Activated T-cell treated with anti-CD3 and anti-CD28 coated beads, Interleukin-2, amount 50 U/mL, for 72 hours (primary cell): ENCODE data around the gene PKD1. TPM values are rescaled to one million over a fixed set of nuclear protein-coding genes. Genes with fewer than 3 reads are reported as not detected.
"Not testable (repeated sequence)": the region's sequence is repeated elsewhere in the genome, so short reads cannot be mapped to it uniquely, and the experiment has no call there.

Source experiments
- ATAC-seq, 2 donors: fragments of 150-1000 bp; cut with Tn5 transposase; replicated peaks in 1 of 2; 2 replicates each; pipeline ENCODE4 v1.10.0; 2021; ENCODE audit warnings: moderate library complexity in 2 of 2, mild to moderate bottlenecking in 1 of 2
- DNase-seq, 2 donors: peaks; one replicate each; pipeline ENCODE4 v3.0.0; 2021 to 2022; ENCODE audit warnings: mixed read lengths in 1 of 2
- H3K27ac Mint-ChIP-seq: one replicate; pipeline ENCODE4 v1.8.0; 2022; ENCODE audit warnings: mild to moderate bottlenecking, moderate library complexity, mixed read lengths
- H3K27me3 Mint-ChIP-seq: one replicate; pipeline ENCODE4 v1.8.0; 2022; ENCODE audit warnings: low read depth, mixed read lengths
- H3K36me3 Mint-ChIP-seq, 2 donors: one replicate each; pipeline ENCODE4 v1.8.0; 2022; ENCODE audit warnings: mixed read lengths in 2 of 2, mild to moderate bottlenecking in 1 of 2; ENCODE audit not compliant: insufficient read depth in 2 of 2
- H3K4me1 Mint-ChIP-seq: one replicate; pipeline ENCODE4 v1.8.0; 2022; ENCODE audit warnings: low read depth, mixed read lengths
- H3K4me3 Mint-ChIP-seq, 2 donors: one replicate each; pipeline ENCODE4 v1.8.0; 2022; ENCODE audit warnings: mild to moderate bottlenecking in 2 of 2, mixed read lengths in 2 of 2, moderate library complexity in 2 of 2
- H3K9me3 Mint-ChIP-seq, 2 donors: one replicate each; pipeline ENCODE4 v1.8.0; 2022; ENCODE audit warnings: mixed read lengths in 2 of 2
- total RNA-seq, 2 donors: library from RNA; stranded (reverse); gene quantifications; one replicate each; pipeline ENCODE4 v1.2.3, GENCODE V29; 2022

The PKD1 gene
- total RNA-seq, 2 donors from 2014 or later, result 90.2 to 95.7 TPM

- DNase-seq (no peak), ATAC-seq (no peak)
- peak overlapping the region; percentile 45 to 90 for H3K4me3 Mint-ChIP-seq
- H3K27ac Mint-ChIP-seq, result no peak overlapping the region
- H3K4me1 Mint-ChIP-seq, result peaks cover 56% of the 10 kb centered on the region
- no peaks in the 10 kb centered on the region for H3K27me3 Mint-ChIP-seq
- peaks cover 4 to 7% of the 10 kb centered on the region in 2 donors for H3K36me3 Mint-ChIP-seq
- no peaks in the 10 kb centered on the region for H3K9me3 Mint-ChIP-seq
Measured at GRCh38 chr16:2151188-2152091, 15.7 kb upstream of the PKD1 start.

DNA sequence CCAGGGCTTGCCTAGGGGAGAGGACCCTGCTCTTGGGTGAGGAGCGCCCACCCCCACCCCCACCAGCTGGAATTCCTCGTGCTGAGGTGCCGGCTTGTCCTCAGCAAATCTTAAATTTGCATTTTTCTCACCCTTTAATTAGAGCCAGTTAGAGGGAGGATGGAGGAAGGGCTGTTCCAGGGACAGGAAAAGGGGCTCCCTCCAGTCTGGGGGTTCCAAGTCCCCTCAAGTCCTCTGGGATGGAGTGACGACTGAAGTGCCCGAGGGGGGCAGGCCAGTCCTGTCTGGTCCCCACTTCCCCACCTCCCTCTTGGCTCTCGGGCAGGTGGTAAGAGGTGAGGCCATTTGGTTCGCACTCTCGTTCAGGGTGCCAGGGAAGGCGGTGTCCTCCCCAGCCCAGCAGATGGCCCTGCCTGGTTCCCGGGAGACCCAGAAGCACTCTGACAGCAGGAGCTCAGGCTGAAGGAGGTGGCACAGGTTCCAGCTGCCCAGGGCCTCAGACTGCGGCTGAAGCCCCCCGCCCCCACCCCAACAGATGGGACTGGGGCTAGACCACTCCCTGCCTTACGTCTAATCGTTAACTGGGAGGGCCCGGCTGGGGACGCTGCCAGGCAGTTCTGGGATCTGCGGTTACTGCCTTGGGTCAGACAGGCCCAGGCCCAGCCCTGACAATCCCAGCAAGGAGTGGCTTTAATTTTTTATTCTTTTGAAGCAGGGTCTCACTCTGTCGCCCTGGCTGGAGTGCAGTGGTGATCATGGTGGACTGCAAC, 14.9 kb upstream of the PKD1 start:
- Mint-ChIP-seq H3K27ac (no peak overlapping the region), H3K27me3 (no peaks in the 10 kb centered on the region), H3K36me3 (peaks cover 4 to 7% of the 10 kb centered on the region in 2 donors), H3K9me3 (no peaks in the 10 kb centered on the region), H3K4me3 (peak overlapping the region; percentile 65 to 90), H3K4me1 (peaks cover 55% of the 10 kb centered on the region)
- DNase-seq, result no peak
- ATAC-seq, result no peak

DNA sequence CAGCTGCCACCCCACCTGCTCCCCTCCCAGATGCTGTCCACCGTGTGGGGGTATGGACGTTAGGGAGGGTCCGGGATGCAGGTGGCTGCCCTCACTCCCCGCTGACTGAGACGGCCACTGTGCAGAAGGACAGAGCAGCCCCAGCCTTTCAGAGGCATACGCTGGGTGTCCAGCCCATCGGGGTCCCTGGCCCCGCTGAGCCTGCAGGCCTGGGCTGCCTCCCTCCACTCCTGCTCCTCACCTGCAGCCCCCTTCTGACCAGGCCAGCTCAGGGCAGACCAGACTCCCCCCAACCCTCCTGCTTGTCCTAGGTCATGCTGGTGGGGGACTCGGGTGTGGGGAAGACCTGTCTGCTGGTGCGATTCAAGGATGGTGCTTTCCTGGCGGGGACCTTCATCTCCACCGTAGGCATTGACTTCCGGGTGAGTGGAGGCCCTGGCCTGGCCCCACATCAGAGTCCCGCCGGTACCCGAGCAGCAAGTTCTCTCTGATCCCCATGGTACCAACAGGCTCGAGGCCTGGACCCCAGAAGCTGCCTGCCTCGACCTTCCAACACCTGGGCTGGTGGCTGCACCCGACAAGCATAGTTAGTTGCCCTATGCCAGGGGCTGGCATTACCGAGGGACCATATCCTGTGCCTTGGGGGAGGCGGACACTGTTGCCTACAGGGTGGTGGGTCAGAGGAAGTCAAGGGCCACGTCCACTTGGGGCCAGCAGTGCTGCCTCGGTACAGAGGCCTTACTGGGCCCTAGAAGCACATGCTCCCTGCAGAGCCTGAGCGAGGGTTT, 14.1 kb upstream of the PKD1 start:
- DNase-seq, result no peak
- no peaks in the 10 kb centered on the region for H3K9me3 Mint-ChIP-seq
- no peaks in the 10 kb centered on the region for H3K27me3 Mint-ChIP-seq
- peaks cover 3 to 5% of the 10 kb centered on the region in 2 donors for H3K36me3 Mint-ChIP-seq
- ATAC-seq, result no peak
- peaks cover 56% of the 10 kb centered on the region for H3K4me1 Mint-ChIP-seq
- H3K27ac Mint-ChIP-seq, result no peak overlapping the region
- peak overlapping the region; percentile 65 for H3K4me3 Mint-ChIP-seq

DNA sequence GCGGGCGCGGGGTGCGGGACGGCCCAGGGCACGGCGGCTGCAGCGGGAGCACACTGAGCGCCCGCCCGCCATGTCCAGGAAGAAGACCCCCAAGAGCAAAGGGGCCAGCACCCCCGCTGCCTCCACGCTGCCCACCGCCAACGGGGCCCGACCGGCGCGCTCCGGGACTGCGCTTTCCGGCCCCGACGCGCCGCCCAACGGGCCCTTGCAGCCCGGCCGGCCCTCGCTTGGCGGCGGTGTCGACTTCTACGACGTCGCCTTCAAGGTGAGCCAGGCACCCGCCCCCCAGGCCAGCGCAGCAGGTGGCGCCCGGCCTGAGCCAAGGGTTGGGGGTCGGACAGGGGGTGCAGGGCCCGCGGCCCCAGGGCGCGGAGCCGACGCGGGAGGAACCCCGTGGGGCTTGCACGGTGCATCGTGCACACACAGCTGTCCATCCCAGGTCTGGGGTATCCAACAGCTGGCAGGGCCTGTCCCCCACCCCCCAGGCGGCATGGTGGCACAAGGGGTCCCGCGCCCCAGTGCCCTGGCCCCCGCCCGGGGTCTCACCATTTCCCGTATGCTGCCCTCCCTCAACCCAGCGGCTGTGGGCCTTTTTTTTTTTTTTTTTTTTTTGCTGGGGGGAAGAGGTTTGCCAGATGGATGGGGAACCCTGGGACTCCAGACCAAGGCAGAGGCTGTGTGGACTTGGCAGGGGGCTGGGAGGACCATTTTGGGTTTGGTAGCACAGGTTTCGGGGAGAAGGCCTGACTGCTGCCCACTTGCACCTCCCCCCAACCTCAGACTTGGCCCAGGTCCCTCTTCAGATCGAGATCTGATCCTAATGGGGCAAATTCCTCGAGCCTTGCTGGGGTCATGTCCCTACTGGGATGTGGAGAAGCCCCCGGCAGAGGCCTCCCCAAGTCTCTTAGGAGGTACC, 13.3 kb upstream of the PKD1 start:
- DNase-seq (peak; percentile 45 to 50), ATAC-seq (peak; percentile 20 to 31)
- H3K4me1 Mint-ChIP-seq, result peaks cover 51% of the 10 kb centered on the region
- peak overlapping the region; percentile 73 to 76 for H3K4me3 Mint-ChIP-seq
- peaks cover 0 to 3% of the 10 kb centered on the region in 2 donors for H3K36me3 Mint-ChIP-seq
- no peaks in the 10 kb centered on the region for H3K9me3 Mint-ChIP-seq
- H3K27ac Mint-ChIP-seq, result no peak overlapping the region
- no peaks in the 10 kb centered on the region for H3K27me3 Mint-ChIP-seq

DNA sequence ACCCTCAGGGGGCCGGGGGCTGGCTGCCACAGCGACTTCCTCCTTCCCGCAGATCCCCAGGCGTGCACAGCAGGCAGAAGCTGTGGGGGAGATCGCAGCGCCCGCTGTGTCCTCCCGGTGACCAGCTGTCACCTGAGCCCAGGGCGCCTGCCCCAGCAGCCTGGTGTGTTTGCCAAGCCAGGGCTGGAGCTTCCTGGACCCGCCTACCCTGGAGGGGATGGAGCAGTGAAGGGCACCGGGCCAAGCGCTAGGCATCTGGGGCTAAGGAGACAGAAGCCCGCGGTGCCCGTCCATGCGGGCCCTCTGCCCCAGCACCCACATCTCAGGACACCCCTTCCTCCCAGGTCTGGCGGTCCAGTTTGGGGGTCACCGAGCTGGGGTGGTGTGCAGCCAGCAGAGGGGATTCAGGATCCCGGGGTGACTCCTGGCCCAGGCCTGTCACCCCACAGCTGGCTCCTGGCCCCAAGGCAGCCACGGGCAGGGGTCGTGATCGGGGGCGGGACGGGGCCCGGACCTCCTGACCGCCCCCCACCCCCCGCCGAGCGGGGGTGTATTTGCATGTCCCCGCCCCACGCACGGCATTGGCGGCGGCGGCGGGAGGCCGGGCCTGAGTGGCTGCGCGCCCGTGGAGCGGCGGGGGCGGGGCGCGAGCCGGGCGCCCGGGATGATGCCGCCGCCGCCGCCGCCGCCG, 12.4 kb upstream of the PKD1 start, which contains the start of gene RAB26:
Gene RAB26, plus strand, starts transcription at position 645 of the 691 bp plus-strand sequence. CDS start 159 bp downstream, outside the sequence.
- Mint-ChIP-seq H3K27me3 (no peaks in the 10 kb centered on the region), H3K36me3 (no peaks in the 10 kb centered on the region), H3K27ac (no peak within 1 kb of the TSS), H3K4me1 (peaks cover 43% of the 10 kb centered on the region), H3K9me3 (no peaks in the 10 kb centered on the region), H3K4me3 (peak within 1 kb of the TSS; percentile 73 to 76)
- ATAC-seq (peak; percentile 61 to 72), DNase-seq (peak; percentile 65 to 72)

DNA sequence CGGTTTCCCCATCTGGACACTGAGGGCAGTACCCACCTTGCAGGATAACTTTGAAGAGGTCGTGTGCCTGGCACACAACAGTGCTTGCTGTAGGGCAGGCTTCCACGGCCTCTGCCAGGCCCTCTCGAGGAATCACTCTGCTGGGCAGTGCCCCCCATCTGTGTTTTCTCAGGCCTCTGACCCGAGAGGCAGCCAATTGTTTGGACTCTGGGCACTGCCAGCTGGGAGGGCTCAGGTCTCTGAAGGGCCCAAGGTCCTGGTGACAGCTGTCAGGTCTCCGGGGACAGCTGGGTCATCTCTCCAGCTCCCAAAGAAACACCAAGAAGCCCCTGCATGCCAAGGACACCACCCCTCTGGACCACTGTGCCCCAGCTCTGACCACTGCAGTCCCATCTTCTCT, 11.7 kb upstream of the PKD1 start:
- no peak overlapping the region for H3K27ac Mint-ChIP-seq
- no peaks in the 10 kb centered on the region for H3K9me3 Mint-ChIP-seq
- no peaks in the 10 kb centered on the region for H3K36me3 Mint-ChIP-seq
- no peak for ATAC-seq
- peak overlapping the region in 1 of 2 donors; percentile 47 for H3K4me3 Mint-ChIP-seq
- no peak for DNase-seq
- H3K27me3 Mint-ChIP-seq, result no peaks in the 10 kb centered on the region
- peaks cover 35% of the 10 kb centered on the region for H3K4me1 Mint-ChIP-seq

DNA sequence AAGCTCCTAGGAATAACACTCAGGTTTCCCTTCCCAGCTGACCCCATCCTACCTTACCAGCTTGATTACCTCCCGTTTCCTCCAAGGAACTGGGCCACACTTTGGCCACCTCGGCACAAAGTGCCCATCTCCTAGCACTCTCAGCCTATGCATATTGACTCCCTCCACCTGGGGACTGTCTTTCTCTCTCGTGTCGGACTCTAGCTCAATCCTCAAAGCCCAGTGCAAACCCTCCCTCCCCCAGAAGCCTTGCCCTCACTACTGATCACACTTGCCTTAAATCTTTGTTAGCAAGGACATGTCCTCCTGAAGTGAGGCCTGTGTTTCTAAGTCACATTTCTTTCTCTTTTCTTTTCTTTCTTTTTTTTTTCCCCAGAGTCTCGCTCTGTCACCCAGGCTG, 10.1 kb upstream of the PKD1 start:
- no peak for ATAC-seq
- Mint-ChIP-seq H3K27ac (no peak overlapping the region), H3K9me3 (no peaks in the 10 kb centered on the region), H3K4me3 (no peak overlapping the region), H3K27me3 (no peaks in the 10 kb centered on the region), H3K4me1 (peaks cover 23% of the 10 kb centered on the region), H3K36me3 (no peaks in the 10 kb centered on the region)
- no peak for DNase-seq

DNA sequence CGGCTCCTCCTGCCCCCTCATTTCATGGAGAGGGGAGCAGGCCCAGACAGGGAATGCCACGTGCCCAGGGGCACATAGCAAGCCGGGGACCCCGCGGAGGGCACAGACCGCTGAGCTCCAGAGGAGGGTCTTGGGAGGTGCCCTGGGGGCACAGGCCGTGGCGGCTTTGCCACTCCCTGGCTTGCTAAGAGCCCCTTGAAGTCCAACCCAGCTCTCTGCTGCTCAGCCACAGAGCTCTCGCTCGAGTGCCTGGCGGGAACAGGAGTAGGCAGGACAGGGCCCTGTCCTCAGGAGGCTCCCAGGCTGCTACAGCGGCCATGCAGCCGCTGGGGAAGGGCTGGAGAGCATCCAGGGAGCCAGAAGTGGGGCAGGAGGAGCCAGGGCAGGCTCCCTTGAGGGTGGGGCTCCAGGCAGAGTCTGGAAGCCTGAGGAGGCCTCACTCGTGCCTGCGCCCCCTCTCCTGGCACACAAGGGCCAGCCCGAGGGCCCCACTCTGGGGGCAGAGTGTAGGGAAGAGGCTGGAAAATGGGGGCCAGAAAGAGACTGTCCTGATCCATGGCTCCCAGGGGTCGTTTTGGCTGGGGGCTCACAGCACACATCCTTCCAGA, 8.3 kb upstream of the PKD1 start:
- no peaks in the 10 kb centered on the region for H3K36me3 Mint-ChIP-seq
- no peak overlapping the region for H3K4me3 Mint-ChIP-seq
- no peak overlapping the region for H3K27ac Mint-ChIP-seq
- DNase-seq (no peak), ATAC-seq (no peak)
- no peaks in the 10 kb centered on the region for H3K9me3 Mint-ChIP-seq
- no peaks in the 10 kb centered on the region for H3K27me3 Mint-ChIP-seq
- H3K4me1 Mint-ChIP-seq, result peaks cover 14% of the 10 kb centered on the region

DNA sequence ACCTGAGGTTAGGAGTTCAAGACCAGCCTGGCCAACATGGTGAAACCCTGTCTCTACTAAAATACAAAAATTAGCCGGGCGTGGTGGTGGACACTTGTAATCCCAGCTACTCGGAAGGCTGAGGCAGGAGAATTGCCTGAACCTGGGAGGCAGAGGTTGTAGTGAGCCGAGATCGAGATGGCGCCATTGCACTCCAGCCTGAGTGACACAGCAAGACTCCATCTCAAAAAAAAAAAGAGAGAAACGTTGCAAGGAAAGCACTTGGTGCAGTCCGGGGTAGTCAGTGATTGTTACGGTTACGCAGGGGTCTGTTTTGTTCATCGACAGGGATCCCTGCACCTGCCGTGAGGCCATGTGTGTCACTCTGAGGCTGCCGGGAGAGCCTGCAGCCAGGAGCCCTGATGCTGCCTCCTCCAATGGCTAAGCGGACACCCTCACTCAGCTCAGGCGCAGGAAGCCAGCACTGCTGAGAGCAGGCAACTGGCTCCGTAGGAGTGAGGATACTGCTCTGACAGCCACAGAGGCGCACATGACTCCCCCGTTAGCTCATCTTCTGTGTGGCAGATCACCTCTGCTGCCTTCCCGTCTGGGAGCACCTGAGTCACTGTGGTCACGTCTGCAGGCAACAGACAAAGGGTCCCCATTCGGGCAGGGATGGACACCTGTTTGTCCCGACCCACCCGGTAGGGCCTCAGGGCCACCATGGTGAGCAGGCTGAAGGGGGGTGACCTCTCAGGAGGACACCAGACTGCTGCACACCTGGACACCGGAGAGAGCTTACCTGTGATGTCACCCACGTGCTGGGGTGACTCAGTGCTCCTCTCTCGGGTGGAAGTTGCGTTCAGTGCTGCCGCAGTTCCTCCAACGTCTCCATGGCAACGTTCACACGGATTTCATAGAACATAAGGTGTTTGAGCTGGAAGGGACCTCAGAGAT, 7.5 kb upstream of the PKD1 start:
- no peak for DNase-seq
- peaks cover 14% of the 10 kb centered on the region for H3K4me1 Mint-ChIP-seq
- H3K4me3 Mint-ChIP-seq, result no peak overlapping the region
- H3K27ac Mint-ChIP-seq, result no peak overlapping the region
- no peaks in the 10 kb centered on the region for H3K36me3 Mint-ChIP-seq
- ATAC-seq, result peak; percentile 35 to 41
- H3K27me3 Mint-ChIP-seq, result no peaks in the 10 kb centered on the region
- no peaks in the 10 kb centered on the region for H3K9me3 Mint-ChIP-seq

DNA sequence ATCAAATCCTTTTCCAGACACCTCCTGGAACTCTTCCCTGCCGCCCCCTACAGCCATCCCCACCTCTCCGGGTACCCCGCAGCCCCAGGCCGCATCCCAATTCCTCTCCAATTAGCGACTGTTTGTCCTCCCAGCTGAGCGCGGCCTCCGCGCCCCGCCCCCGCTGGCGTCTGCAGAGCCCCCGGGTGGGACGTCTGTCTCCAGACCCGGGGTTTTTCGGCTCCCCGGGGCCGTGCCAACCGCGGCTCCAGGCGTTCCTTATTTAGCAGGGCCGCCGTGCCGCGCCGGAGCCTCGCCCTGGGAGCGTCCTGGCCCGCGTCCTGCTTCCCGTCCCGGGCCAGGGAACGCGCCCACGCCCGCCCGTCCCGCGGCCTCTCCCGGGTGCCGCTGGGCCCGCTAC, 627 bp downstream of the PKD1 start:
- peak overlapping the region; percentile 86 for H3K4me3 Mint-ChIP-seq
- not testable (repeated sequence) for H3K27me3 Mint-ChIP-seq, H3K27ac Mint-ChIP-seq, H3K36me3 Mint-ChIP-seq, DNase-seq, ATAC-seq, H3K4me1 Mint-ChIP-seq, H3K9me3 Mint-ChIP-seq
